CD14-positive monocyte (primary cell): Measurements from ENCODE around the gene TP73. TPM values are rescaled to one million over a fixed set of nuclear protein-coding genes. Genes with fewer than 3 reads are reported as not detected.
A peak's percentile ranks its signal among the peaks of the same experiment; 100 is the strongest.
"Not testable (repeated sequence)": the region's sequence is repeated elsewhere in the genome, so short reads cannot be mapped to it uniquely, and the experiment has no call there.

Experiments used
- DNase-seq, 3 donors: peaks; one replicate each; pipeline ENCODE4 v3.0.0-alpha.2; 2011 to 2022
- H2AFZ ChIP-seq: 2 replicates; pipeline ENCODE4 v1.6.0; 2012; ENCODE audit warnings: mild to moderate bottlenecking, low read depth, low read length, inconsistent platforms; ENCODE audit not compliant: insufficient read depth, poor library complexity, severe bottlenecking
- H3K27ac ChIP-seq, 2 donors: 1 replicate in 1 of 2; 2 replicates in 1 of 2; pipeline ENCODE4 v1.5.1; 2012 to 2013; ENCODE audit warnings: low read length in 2 of 2, control low read depth in 1 of 2, inconsistent platforms in 1 of 2, low read depth in 1 of 2, mild to moderate bottlenecking in 1 of 2
- H3K27me3 ChIP-seq, 2 donors: one replicate each; pipeline versions ENCODE4 v1.6.0 to v1.6.1; 2011 to 2013; ENCODE audit warnings: low read length in 2 of 2; ENCODE audit not compliant: control insufficient read depth in 2 of 2, insufficient read depth in 2 of 2
- H3K36me3 ChIP-seq, 2 donors: replicated peaks in 1 of 2; 1 replicate in 1 of 2; 2 replicates in 1 of 2; pipeline versions ENCODE4 v1.5.1 to v1.6.1; 2012 to 2013; ENCODE audit warnings: low read length in 2 of 2, control low read depth in 1 of 2, inconsistent platforms in 1 of 2, mild to moderate bottlenecking in 1 of 2; ENCODE audit not compliant: insufficient read depth in 2 of 2, control insufficient read depth in 1 of 2
- H3K4me1 ChIP-seq, 2 donors: 1 replicate in 1 of 2; 2 replicates in 1 of 2; pipeline versions ENCODE4 v1.5.1 to v1.6.1; 2012 to 2013; ENCODE audit warnings: low read length in 2 of 2, control low read depth in 1 of 2, inconsistent platforms in 1 of 2, mild to moderate bottlenecking in 1 of 2, moderate library complexity in 1 of 2; ENCODE audit not compliant: insufficient read depth in 2 of 2, control insufficient read depth in 1 of 2
- H3K4me2 ChIP-seq: replicated peaks from 2 replicates; pipeline ENCODE3; 2012; ENCODE audit warnings: low read length, moderate library complexity, mild to moderate bottlenecking; ENCODE audit not compliant: poor library complexity, severe bottlenecking; ENCODE audit errors: extremely low read depth
- H3K4me3 ChIP-seq, 3 experiments: fragments of 200-600 bp in 1 of 3; sonication (generic) in 1 of 3; replicated peaks in 1 of 3; 1 replicate in 2 of 3; 2 replicates in 1 of 3; pipeline ENCODE4 v1.5.1; 2011 to 2013; ENCODE audit warnings: low read length in 3 of 3, mild to moderate bottlenecking in 3 of 3, control low read depth in 2 of 3, low read depth in 2 of 3, inconsistent platforms in 1 of 3, moderate library complexity in 1 of 3
- H3K79me2 ChIP-seq: 2 replicates; pipeline ENCODE4 v1.6.0; 2012; ENCODE audit warnings: mild to moderate bottlenecking, control low read depth, inconsistent platforms, low read length, moderate library complexity; ENCODE audit not compliant: insufficient read depth
- H3K9ac ChIP-seq: 2 replicates; pipeline ENCODE4 v1.6.0; 2017; ENCODE audit warnings: low read length, mild to moderate bottlenecking; ENCODE audit not compliant: insufficient read depth, poor library complexity, severe bottlenecking
- H3K9me3 ChIP-seq, 2 donors: replicated peaks in 1 of 2; 1 replicate in 1 of 2; 2 replicates in 1 of 2; pipeline versions ENCODE4 v1.5.1 to v1.6.1; 2012 to 2013; ENCODE audit warnings: low read length in 2 of 2, control low read depth in 1 of 2; ENCODE audit not compliant: control insufficient read depth in 1 of 2, insufficient read depth in 1 of 2
- H4K20me1 ChIP-seq: 2 replicates; pipeline ENCODE4 v1.6.0; 2012; ENCODE audit warnings: mild to moderate bottlenecking, low read length, control low read depth, moderate library complexity; ENCODE audit not compliant: insufficient read depth
- H3K27ac Mint-ChIP-seq, 7 donors: one replicate each; pipeline ENCODE4 v1.8.0; 2020; ENCODE audit warnings: mild to moderate bottlenecking in 7 of 7, mixed read lengths in 7 of 7, moderate library complexity in 6 of 7, inconsistent platforms in 2 of 7
- H3K27me3 Mint-ChIP-seq, 3 donors: one replicate each; pipeline ENCODE4 v1.8.0; 2021 to 2022; ENCODE audit warnings: low read depth in 3 of 3, mild to moderate bottlenecking in 3 of 3, mixed read lengths in 3 of 3, moderate library complexity in 3 of 3, inconsistent platforms in 1 of 3
- H3K36me3 Mint-ChIP-seq, 2 donors: one replicate each; pipeline ENCODE4 v1.8.0; 2020; ENCODE audit warnings: mixed read lengths in 2 of 2, inconsistent platforms in 1 of 2, mild to moderate bottlenecking in 1 of 2
- H3K4me1 Mint-ChIP-seq: one replicate; pipeline ENCODE4 v1.8.0; 2020; ENCODE audit warnings: mild to moderate bottlenecking, mixed read lengths
- H3K4me3 Mint-ChIP-seq, 2 donors: one replicate each; pipeline ENCODE4 v1.8.0; 2020; ENCODE audit warnings: mild to moderate bottlenecking in 2 of 2, mixed read lengths in 2 of 2, moderate library complexity in 1 of 2
- H3K9me3 Mint-ChIP-seq, 7 donors: one replicate each; pipeline ENCODE4 v1.8.0; 2020 to 2022; ENCODE audit warnings: mixed read lengths in 7 of 7, mild to moderate bottlenecking in 6 of 7, moderate library complexity in 6 of 7, inconsistent platforms in 2 of 7
- CTCF ChIP-seq: fragments of 200-600 bp; IDR thresholded peaks from one replicate; pipeline ENCODE4 v1.8.0; 2022; ENCODE audit warnings: antibody characterized with exemption, mild to moderate bottlenecking
- WGBS: methylation state at CpG from one replicate; pipeline ENCODE4 v1.1.5; 2013; ENCODE audit warnings: missing lambda C conversion rate; ENCODE audit not compliant: insufficient coverage; 5-methylcytosine and 5-hydroxymethylcytosine counted together
- intact Hi-C, 2 donors: fragments of 100-400 bp; cut with micrococcal nuclease; formaldehyde crosslinking; loops; one replicate each; pipeline versions ENCODE4 v1.15.0 to v1.15.1; 2023
- polyA plus RNA-seq, 3 donors: library from polyadenylated mRNA; depleted of rRNA in 1 of 3; unstranded in 2 of 3; stranded (reverse) in 1 of 3; fragments of 300-500 nt in 2 of 3; fragments of >200 nt in 1 of 3; fragmentation: Illumina TruSeq in 2 of 3; gene quantifications; 1 replicate in 2 of 3; 2 replicates in 1 of 3; pipeline ENCODE4 v1.2.3, GENCODE V29; 2012 to 2021

The TP73 gene
- polyA plus RNA-seq, 3 donors, result 0.21 to 0.42 TPM; not detected in 1

- H3K27me3 ChIP-seq, result no peaks in the 10 kb centered on the region
- TF ChIP-seq CTCF, result no peak
- DNase-seq, result no peak
- H2AFZ ChIP-seq, result peak overlapping the region; percentile 82
- H3K9me3 Mint-ChIP-seq, result peaks cover 0 to 3% (median 0%) of the 10 kb centered on the region in 7 donors
- peak overlapping the region; percentile 78 to 85 for H3K4me3 Mint-ChIP-seq
- H3K36me3 Mint-ChIP-seq, result peaks cover 0 to 2% of the 10 kb centered on the region in 2 donors
- H3K9me3 ChIP-seq, result no peaks in the 10 kb centered on the region
- H3K4me1 ChIP-seq, result peaks cover 16 to 23% of the 10 kb centered on the region in 2 donors
- H3K79me2 ChIP-seq, result no peaks in the 10 kb centered on the region
- WGBS, result 97% methylated on average over 3 of the region's 13 CpGs
- H4K20me1 ChIP-seq, result no peaks in the 10 kb centered on the region
- H3K9ac ChIP-seq, result no peak overlapping the region
- intact Hi-C loops, result no loop called here
- peaks cover 37% of the 10 kb centered on the region for H3K4me1 Mint-ChIP-seq
- H3K27ac Mint-ChIP-seq, result peak overlapping the region in 3 of 7 donors; percentile 23 to 50 (median 30)
- H3K27ac ChIP-seq, result no peak overlapping the region
- no peaks in the 10 kb centered on the region for H3K36me3 ChIP-seq
- peaks cover 2 to 7% (median 7%) of the 10 kb centered on the region in 3 donors for H3K27me3 Mint-ChIP-seq
- H3K4me3 ChIP-seq, result peak overlapping the region in 2 of 3 experiments; percentile 42 to 83
- H3K4me2 ChIP-seq, result peak overlapping the region; percentile 89
These were observed 95.6 kb downstream of the TP73 start for GRCh38 chr1:3747903-3748302.

- H3K27me3 ChIP-seq, H3K79me2 ChIP-seq, H3K36me3 ChIP-seq, H3K9me3 Mint-ChIP-seq, H2AFZ ChIP-seq, intact Hi-C loops, H3K4me3 ChIP-seq, H3K9ac ChIP-seq, DNase-seq, H3K4me2 ChIP-seq, H4K20me1 ChIP-seq, H3K27ac ChIP-seq, H3K9me3 ChIP-seq, H3K27me3 Mint-ChIP-seq, H3K36me3 Mint-ChIP-seq: not testable (repeated sequence)
- Mint-ChIP-seq H3K4me3 (peak overlapping the region in 1 of 2 donors; percentile 78), H3K27ac (peak overlapping the region in 2 of 7 donors; percentile 23 to 50), H3K4me1 (peaks cover 33% of the 10 kb centered on the region)
- peaks cover 16 to 21% of the 10 kb centered on the region in 2 donors for H3K4me1 ChIP-seq
- 94% methylated on average over 2 of the region's 15 CpGs for WGBS
These were observed 96.1 kb downstream of the TP73 start for GRCh38 chr1:3748316-3748900.
